Astrocyte (in vitro differentiated cells and primary cell): ENCODE measurements around the gene PDGFC.

ENCODE experiments used
- EZH2 ChIP-seq: IDR thresholded peaks from 2 replicates; pipeline ENCODE4 v1.6.1; 2012; ENCODE audit warnings: mild to moderate bottlenecking, low read length, inconsistent platforms; ENCODE audit not compliant: insufficient read depth
- TF ChIP-seq, protein P1 (sequence below): IDR thresholded peaks from 2 replicates; pipeline ENCODE4 v1.5.1; 2011; ENCODE audit warnings: low read depth, mild to moderate bottlenecking, inconsistent platforms, low read length, moderate library complexity; ENCODE audit not compliant: insufficient read depth

DNA sequence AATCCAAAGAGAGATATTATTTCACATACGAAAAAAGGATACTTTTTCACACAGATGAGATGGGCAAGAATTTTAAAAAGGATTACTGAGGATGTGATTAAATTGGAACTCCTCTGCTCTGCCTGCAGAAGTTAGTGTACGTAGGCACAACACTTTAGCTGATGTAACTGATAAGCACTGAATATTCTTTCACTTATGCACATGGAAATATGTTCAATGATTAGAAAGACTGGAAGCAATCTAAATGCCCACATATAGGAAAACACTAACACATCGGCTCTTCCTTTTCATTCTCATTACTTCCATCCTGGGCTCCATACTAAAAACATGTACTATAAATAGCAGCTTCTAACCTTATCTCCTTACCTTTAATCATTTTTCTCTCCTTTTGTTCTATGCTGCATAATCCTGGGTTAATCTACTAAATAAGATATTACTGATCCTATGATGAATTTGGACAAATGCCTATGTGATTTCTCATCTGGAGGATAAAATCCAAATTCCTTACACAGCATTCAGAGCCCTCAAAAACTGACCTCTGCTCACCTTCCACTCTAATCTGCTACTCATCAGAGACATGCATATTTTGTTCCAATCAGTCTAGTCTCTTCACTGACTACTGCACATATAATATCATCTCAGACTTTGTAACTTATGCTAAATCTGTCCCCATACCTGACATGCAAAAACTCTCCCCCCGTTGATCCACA lies 197.8 kb downstream of the PDGFC start:
- TF ChIP-seq, protein P1, sequence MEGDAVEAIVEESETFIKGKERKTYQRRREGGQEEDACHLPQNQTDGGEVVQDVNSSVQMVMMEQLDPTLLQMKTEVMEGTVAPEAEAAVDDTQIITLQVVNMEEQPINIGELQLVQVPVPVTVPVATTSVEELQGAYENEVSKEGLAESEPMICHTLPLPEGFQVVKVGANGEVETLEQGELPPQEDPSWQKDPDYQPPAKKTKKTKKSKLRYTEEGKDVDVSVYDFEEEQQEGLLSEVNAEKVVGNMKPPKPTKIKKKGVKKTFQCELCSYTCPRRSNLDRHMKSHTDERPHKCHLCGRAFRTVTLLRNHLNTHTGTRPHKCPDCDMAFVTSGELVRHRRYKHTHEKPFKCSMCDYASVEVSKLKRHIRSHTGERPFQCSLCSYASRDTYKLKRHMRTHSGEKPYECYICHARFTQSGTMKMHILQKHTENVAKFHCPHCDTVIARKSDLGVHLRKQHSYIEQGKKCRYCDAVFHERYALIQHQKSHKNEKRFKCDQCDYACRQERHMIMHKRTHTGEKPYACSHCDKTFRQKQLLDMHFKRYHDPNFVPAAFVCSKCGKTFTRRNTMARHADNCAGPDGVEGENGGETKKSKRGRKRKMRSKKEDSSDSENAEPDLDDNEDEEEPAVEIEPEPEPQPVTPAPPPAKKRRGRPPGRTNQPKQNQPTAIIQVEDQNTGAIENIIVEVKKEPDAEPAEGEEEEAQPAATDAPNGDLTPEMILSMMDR: no peak
- no peak for TF ChIP-seq EZH2
